ENCODE data around the gene RANBP10.

GRCh38 chr16:67834242-67834614 is 27.9 kb upstream of the RANBP10 start:
- TF ChIP-seq, protein P1, sequence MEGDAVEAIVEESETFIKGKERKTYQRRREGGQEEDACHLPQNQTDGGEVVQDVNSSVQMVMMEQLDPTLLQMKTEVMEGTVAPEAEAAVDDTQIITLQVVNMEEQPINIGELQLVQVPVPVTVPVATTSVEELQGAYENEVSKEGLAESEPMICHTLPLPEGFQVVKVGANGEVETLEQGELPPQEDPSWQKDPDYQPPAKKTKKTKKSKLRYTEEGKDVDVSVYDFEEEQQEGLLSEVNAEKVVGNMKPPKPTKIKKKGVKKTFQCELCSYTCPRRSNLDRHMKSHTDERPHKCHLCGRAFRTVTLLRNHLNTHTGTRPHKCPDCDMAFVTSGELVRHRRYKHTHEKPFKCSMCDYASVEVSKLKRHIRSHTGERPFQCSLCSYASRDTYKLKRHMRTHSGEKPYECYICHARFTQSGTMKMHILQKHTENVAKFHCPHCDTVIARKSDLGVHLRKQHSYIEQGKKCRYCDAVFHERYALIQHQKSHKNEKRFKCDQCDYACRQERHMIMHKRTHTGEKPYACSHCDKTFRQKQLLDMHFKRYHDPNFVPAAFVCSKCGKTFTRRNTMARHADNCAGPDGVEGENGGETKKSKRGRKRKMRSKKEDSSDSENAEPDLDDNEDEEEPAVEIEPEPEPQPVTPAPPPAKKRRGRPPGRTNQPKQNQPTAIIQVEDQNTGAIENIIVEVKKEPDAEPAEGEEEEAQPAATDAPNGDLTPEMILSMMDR (IDR thresholded peaks at IDR 0.05), result no peak
- TF ChIP-seq ZFX (IDR thresholded peaks at IDR 0.05; ENCODE audit: borderline replicate concordance), result no peak

Measured in 22Rv1 (cell line).